ENCODE results near the gene PPM1J.
"Not testable (repeated sequence)": the region's sequence is repeated elsewhere in the genome, so short reads cannot be mapped to it uniquely, and the experiment has no call there.

Gene PPM1J

GRCh38 chr1:112731451-112731850 is 16.3 kb upstream of the PPM1J start:
- TF ChIP-seq POLR2A (IDR thresholded peaks at IDR 0.05; ENCODE audit: extremely low read depth, insufficient read length) (no peak), MYC (IDR thresholded peaks at IDR 0.05; ENCODE audit: low read depth, low read length) (no peak), MAX (IDR thresholded peaks at IDR 0.05; ENCODE audit: low read depth, low read length) (no peak), CTCF (IDR thresholded peaks at IDR 0.05; ENCODE audit: low read depth, low read length) (no peak)
- DNase-seq (ENCODE audit: low read depth) = no peak
- no peak overlapping the region for H3K4me3 ChIP-seq (ENCODE audit: low read depth, low read length)

DNA sequence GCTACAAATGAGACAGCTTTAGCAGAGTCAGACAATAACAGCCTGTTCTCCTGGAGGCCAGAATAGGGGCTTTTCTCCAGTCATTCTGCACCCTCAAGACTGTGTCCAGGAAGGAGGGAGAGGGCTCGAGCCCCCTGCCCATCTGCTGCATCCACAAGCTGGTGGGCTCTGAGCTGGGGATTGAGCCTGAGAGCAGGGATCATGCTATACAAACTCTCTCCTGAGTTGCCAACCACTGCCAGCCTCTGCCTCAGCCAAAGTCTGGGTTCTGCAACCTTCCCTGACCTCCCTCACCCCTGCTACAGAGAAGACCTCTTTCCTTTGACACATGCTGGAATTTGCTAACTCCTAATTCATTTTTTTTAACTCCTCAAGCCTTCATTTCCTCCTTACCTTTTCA is 14.8 kb upstream of the PPM1J start:
- no peak for DNase-seq (ENCODE audit: low read depth)
- no peak overlapping the region for H3K4me3 ChIP-seq (ENCODE audit: low read depth, low read length)
- TF ChIP-seq CTCF (IDR thresholded peaks at IDR 0.05; ENCODE audit: low read depth, low read length) = no peak
- TF ChIP-seq MYC (IDR thresholded peaks at IDR 0.05; ENCODE audit: low read depth, low read length) = no peak
- TF ChIP-seq POLR2A (IDR thresholded peaks at IDR 0.05; ENCODE audit: extremely low read depth, insufficient read length) = no peak
- TF ChIP-seq MAX (IDR thresholded peaks at IDR 0.05; ENCODE audit: low read depth, low read length) = no peak

DNA sequence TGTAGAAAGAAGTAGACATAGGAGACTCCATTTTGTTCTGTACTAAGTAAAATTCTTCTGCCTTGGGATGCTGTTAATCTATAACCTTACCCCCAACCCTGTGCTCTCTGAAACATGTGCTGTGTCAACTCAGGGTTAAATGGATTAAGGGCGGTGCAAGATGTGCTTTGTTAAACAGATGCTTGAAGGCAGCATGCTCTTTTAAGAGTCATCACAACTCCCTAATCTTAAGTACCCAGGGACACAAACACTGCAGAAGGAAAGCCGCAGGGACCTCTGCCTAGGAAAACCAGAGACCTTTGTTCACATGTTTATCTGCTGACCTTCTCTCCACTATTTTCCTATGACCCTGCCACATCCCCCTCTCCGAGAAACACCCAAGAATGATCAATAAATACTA is 13.9 kb upstream of the PPM1J start:
- not testable (repeated sequence) for DNase-seq (ENCODE audit: low read depth); H3K4me3 ChIP-seq (ENCODE audit: low read depth, low read length)

- not testable (repeated sequence) for H3K4me3 ChIP-seq (ENCODE audit: low read depth, low read length); DNase-seq (ENCODE audit: low read depth)
Observed at GRCh38 chr1:112728306-112728971, 13.3 kb upstream of the PPM1J start.

DNA sequence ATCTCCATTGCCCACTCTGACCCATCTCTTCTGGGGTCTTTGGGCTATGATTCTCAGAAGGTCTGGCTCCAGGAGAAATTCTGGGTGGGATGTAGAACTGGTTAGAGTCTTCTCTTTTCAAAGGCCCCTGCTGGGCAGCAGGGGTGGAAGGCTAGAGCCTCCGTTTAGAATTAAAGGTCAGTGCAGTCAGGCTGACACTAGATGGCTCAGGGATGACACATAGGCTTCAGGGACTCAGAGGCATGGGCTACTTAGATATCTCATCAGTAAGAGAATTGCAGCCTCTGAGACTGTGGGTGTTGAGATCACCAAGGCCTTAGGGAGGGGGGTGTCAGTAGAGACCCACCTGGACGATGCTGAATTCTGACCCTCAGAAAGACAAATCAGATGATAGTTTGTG is 12.6 kb upstream of the PPM1J start:
- no peak overlapping the region for H3K4me3 ChIP-seq (ENCODE audit: low read depth, low read length)
- TF ChIP-seq MAX (IDR thresholded peaks at IDR 0.05; ENCODE audit: low read depth, low read length) (no peak), POLR2A (IDR thresholded peaks at IDR 0.05; ENCODE audit: extremely low read depth, insufficient read length) (no peak), MYC (IDR thresholded peaks at IDR 0.05; ENCODE audit: low read depth, low read length) (no peak), CTCF (IDR thresholded peaks at IDR 0.05; ENCODE audit: low read depth, low read length) (no peak)
- DNase-seq (ENCODE audit: low read depth) = no peak

GRCh38 chr1:112724240-112724639 is 9.1 kb upstream of the PPM1J start:
- not testable (repeated sequence) for H3K4me3 ChIP-seq (ENCODE audit: low read depth, low read length); DNase-seq (ENCODE audit: low read depth)

- no peak for DNase-seq (ENCODE audit: low read depth)
- TF ChIP-seq MYC (IDR thresholded peaks at IDR 0.05; ENCODE audit: low read depth, low read length) = no peak
- TF ChIP-seq POLR2A (IDR thresholded peaks at IDR 0.05; ENCODE audit: extremely low read depth, insufficient read length) = no peak
- no peak for TF ChIP-seq CTCF (IDR thresholded peaks at IDR 0.05; ENCODE audit: low read depth, low read length)
- TF ChIP-seq MAX (IDR thresholded peaks at IDR 0.05; ENCODE audit: low read depth, low read length) = no peak
- H3K4me3 ChIP-seq (ENCODE audit: low read depth, low read length) = no peak overlapping the region
Observed at GRCh38 chr1:112723511-112723839, 8.3 kb upstream of the PPM1J start.

All from NB4 (cell line).